IMR-90 (cell line): Measurements from ENCODE around the gene CA4. TPM values are rescaled to one million over a fixed set of nuclear protein-coding genes. Genes with fewer than 3 reads are reported as not detected.

Experiments
- ATAC-seq: fragments of 200-7000 bp; cut with Tn5 transposase; 2 replicates; pipeline ENCODE4 v1.9.1; 2020; ENCODE audit warnings: low read depth, mild to moderate bottlenecking, moderate library complexity
- BruUV-seq: library from RNA; stranded (reverse); fragments of 400-500 nt; replicated peaks from 2 replicates; lab custom pipeline; 2021; lab: Mats Ljungman, UMichigan
- CTCF ChIA-PET: fragments of 300-600 bp; formaldehyde crosslinking; extraction: SDS; loops from one replicate; lab custom pipeline; 2021; ENCODE audit warnings: antibody characterized with exemption; lab: Yijun Ruan, JAX
- POLR2A ChIA-PET: fragments of 300-600 bp; sonication (Branson Sonifier 250); formaldehyde crosslinking; loops from one replicate; lab custom pipeline; 2022; ENCODE audit warnings: antibody characterized with exemption; ENCODE audit not compliant: unreplicated experiment; lab: Charles Lee
- DNase-seq: peaks from one replicate; pipeline ENCODE4 v3.0.0; 2013
- H2AFZ ChIP-seq: replicated peaks from 2 replicates; pipeline ENCODE3; 2013; ENCODE audit warnings: low read length, mild to moderate bottlenecking; ENCODE audit not compliant: poor library complexity
- H2AK5ac ChIP-seq: 2 replicates; pipeline ENCODE4 v1.6.1; 2013; ENCODE audit warnings: low read depth, low read length, inconsistent platforms
- H2AK9ac ChIP-seq: replicated peaks from 2 replicates; pipeline ENCODE3; 2013; ENCODE audit warnings: mild to moderate bottlenecking, low read depth, low read length, moderate library complexity; ENCODE audit not compliant: poor library complexity
- H2BK120ac ChIP-seq: 2 replicates; pipeline ENCODE4 v1.6.1; 2013; ENCODE audit warnings: low read depth, low read length, inconsistent platforms
- H2BK15ac ChIP-seq: 3 replicates; pipeline ENCODE4 v1.6.1; 2013; ENCODE audit warnings: low read depth, low read length, inconsistent platforms
- H2BK20ac ChIP-seq: 2 replicates; pipeline ENCODE4 v1.6.1; 2013; ENCODE audit warnings: low read depth, mild to moderate bottlenecking, inconsistent platforms, low read length, moderate library complexity
- H2BK5ac ChIP-seq: 2 replicates; pipeline ENCODE4 v1.6.1; 2013; ENCODE audit warnings: mild to moderate bottlenecking, low read depth, low read length, inconsistent platforms; ENCODE audit not compliant: poor library complexity, severe bottlenecking
- H3K14ac ChIP-seq: replicated peaks from 2 replicates; pipeline ENCODE4 v1.6.1; 2013; ENCODE audit warnings: low read depth, low read length, inconsistent platforms
- H3K18ac ChIP-seq: 2 replicates; pipeline ENCODE4 v1.6.1; 2013; ENCODE audit warnings: low read depth, low read length, control low read depth
- H3K23ac ChIP-seq: 2 replicates; pipeline ENCODE4 v1.6.1; 2013; ENCODE audit warnings: low read depth, low read length, inconsistent platforms
- H3K27ac ChIP-seq: 2 replicates; pipeline ENCODE4 v1.5.1; 2013; ENCODE audit warnings: mild to moderate bottlenecking, control low read depth, low read length; ENCODE audit not compliant: insufficient read depth
- H3K27me3 ChIP-seq: 2 replicates; pipeline ENCODE4 v1.6.1; 2013; ENCODE audit warnings: low read length; ENCODE audit not compliant: control insufficient read depth, insufficient read depth
- H3K36me3 ChIP-seq: 2 replicates; pipeline ENCODE4 v1.6.1; 2013; ENCODE audit warnings: low read length, mixed read lengths; ENCODE audit not compliant: control insufficient read depth, insufficient read depth
- H3K4ac ChIP-seq: 2 replicates; pipeline ENCODE4 v1.6.1; 2013; ENCODE audit warnings: low read depth, low read length, inconsistent platforms
- H3K4me1 ChIP-seq: 2 replicates; pipeline ENCODE4 v1.6.1; 2013; ENCODE audit warnings: low read length, mixed read lengths; ENCODE audit not compliant: control insufficient read depth, insufficient read depth
- H3K4me2 ChIP-seq: 2 replicates; pipeline ENCODE4 v1.6.1; 2013; ENCODE audit warnings: low read depth, mild to moderate bottlenecking, control low read depth, low read length, moderate library complexity
- H3K4me3 ChIP-seq: 2 replicates; pipeline ENCODE4 v1.5.1; 2013; ENCODE audit warnings: low read depth, mild to moderate bottlenecking, control low read depth, low read length, moderate library complexity; ENCODE audit not compliant: insufficient read depth
- H3K56ac ChIP-seq: 2 replicates; pipeline ENCODE4 v1.6.1; 2013; ENCODE audit warnings: low read length, inconsistent platforms; ENCODE audit not compliant: insufficient read depth; ENCODE audit errors: extremely low read depth
- H3K79me1 ChIP-seq, 2 experiments: 2 replicates each; pipeline ENCODE4 v1.6.1; 2013; ENCODE audit warnings: low read length in 2 of 2, inconsistent platforms in 1 of 2, low read depth in 1 of 2
- H3K9ac ChIP-seq: 2 replicates; pipeline ENCODE4 v1.6.1; 2013; ENCODE audit warnings: low read depth, low read length, control low read depth
- H3K9me1 ChIP-seq: 2 replicates; pipeline ENCODE4 v1.6.1; 2013; ENCODE audit warnings: low read length, inconsistent platforms; ENCODE audit not compliant: insufficient read depth
- H3K9me3 ChIP-seq: 2 replicates; pipeline ENCODE4 v1.6.1; 2013; ENCODE audit warnings: low read length; ENCODE audit not compliant: control insufficient read depth, insufficient read depth
- H4K20me1 ChIP-seq: 2 replicates; pipeline ENCODE4 v1.6.1; 2013; ENCODE audit warnings: low read length, inconsistent platforms; ENCODE audit not compliant: insufficient read depth
- H4K5ac ChIP-seq: 2 replicates; pipeline ENCODE4 v1.6.1; 2013; ENCODE audit warnings: mild to moderate bottlenecking, low read depth, low read length, control low read depth
- H4K8ac ChIP-seq, 2 experiments: 2 replicates each; pipeline ENCODE4 v1.6.1; 2013; ENCODE audit warnings: low read depth in 2 of 2, low read length in 2 of 2, control low read depth in 1 of 2, inconsistent platforms in 1 of 2
- H4K91ac ChIP-seq: 2 replicates; pipeline ENCODE4 v1.6.1; 2013; ENCODE audit warnings: low read depth, low read length, inconsistent platforms; ENCODE audit not compliant: insufficient read depth
- BHLHE40 ChIP-seq: fragments of 150-350 bp; IDR thresholded peaks from 2 replicates; pipeline ENCODE4 v1.6.1; 2016; ENCODE audit warnings: mild to moderate bottlenecking, low read depth, low read length
- CEBPB ChIP-seq: IDR thresholded peaks from 2 replicates; pipeline ENCODE4 v1.6.1; 2012; ENCODE audit warnings: low read depth, low read length, improper control_type of control experiment
- CHD1 ChIP-seq: IDR thresholded peaks from 2 replicates; pipeline ENCODE4 v1.6.1; 2012; ENCODE audit warnings: low read depth, low read length, improper control_type of control experiment
- FOS ChIP-seq: fragments of 150-350 bp; IDR thresholded peaks from 2 replicates; pipeline ENCODE4 v1.6.1; 2016; ENCODE audit warnings: low read depth, low read length
- MAFK ChIP-seq: IDR thresholded peaks from 2 replicates; pipeline ENCODE4 v1.6.1; 2012; ENCODE audit warnings: low read depth, low read length, improper control_type of control experiment
- MAZ ChIP-seq: IDR thresholded peaks from 2 replicates; pipeline ENCODE4 v1.6.1; 2012; ENCODE audit warnings: low read depth, mild to moderate bottlenecking, low read length, improper control_type of control experiment, moderate library complexity, borderline replicate concordance
- MXI1 ChIP-seq: IDR thresholded peaks from 2 replicates; pipeline ENCODE4 v1.6.1; 2012; ENCODE audit warnings: low read depth, mild to moderate bottlenecking, low read length, moderate library complexity, borderline replicate concordance
- NFE2L2 ChIP-seq: fragments of 150-350 bp; IDR thresholded peaks from 2 replicates; pipeline ENCODE4 v1.6.1; 2016; ENCODE audit warnings: low read depth, mild to moderate bottlenecking, low read length
- POLR2A ChIP-seq: IDR thresholded peaks from 2 replicates; pipeline ENCODE4 v1.6.1; 2012; ENCODE audit warnings: mild to moderate bottlenecking, low read depth, low read length
- RAD21 ChIP-seq: IDR thresholded peaks from 2 replicates; pipeline ENCODE4 v1.6.1; 2012; ENCODE audit warnings: low read length, improper control_type of control experiment
- RCOR1 ChIP-seq: IDR thresholded peaks from 2 replicates; pipeline ENCODE4 v1.6.1; 2012; ENCODE audit warnings: mild to moderate bottlenecking, low read length, improper control_type of control experiment; ENCODE audit not compliant: insufficient replicate concordance
- RFX5 ChIP-seq: IDR thresholded peaks from 2 replicates; pipeline ENCODE4 v1.8.0; 2012; ENCODE audit warnings: low read depth, mild to moderate bottlenecking, low read length, moderate library complexity
- SMC3 ChIP-seq: fragments of 150-350 bp; IDR thresholded peaks from 2 replicates; pipeline ENCODE4 v1.6.1; 2016; ENCODE audit warnings: low read depth, mild to moderate bottlenecking, antibody characterized with exemption, low read length, moderate library complexity
- WGBS, 2 experiments: methylation state at CpG; one replicate each; pipeline versions ENCODE4 v1.1.5 to v1.1.7; 2013; ENCODE audit warnings: missing lambda C conversion rate in 2 of 2; ENCODE audit not compliant: insufficient read length in 1 of 2; ENCODE audit errors: extremely low coverage in 2 of 2; 5-methylcytosine and 5-hydroxymethylcytosine counted together
- dilution Hi-C: fragments of 300-500 bp; cut with HindIII; formaldehyde crosslinking; loops from one replicate; pipeline ENCODE4 v1.14.3; 2018; ENCODE audit warnings: low sequenced_read_pairs; ENCODE audit not compliant: unreplicated experiment
- in situ Hi-C: fragments of 300-500 bp; cut with MboI; formaldehyde crosslinking; loops from 3 replicates; pipeline ENCODE4 v1.14.3; 2019; ENCODE audit warnings: low sequenced_read_pairs, inconsistent platforms, mixed read lengths
- intact Hi-C: fragments of 100-400 bp; cut with micrococcal nuclease; formaldehyde crosslinking; loops from 2 replicates; pipeline ENCODE4 v1.10.0; 2022
- polyA plus RNA-seq, 3 experiments: library from polyadenylated mRNA; depleted of rRNA; stranded (reverse); fragments of >200 nt; gene quantifications; 2 replicates each; pipeline ENCODE4 v1.2.3, GENCODE V29; 2012; ENCODE audit warnings: low replicate concordance in 1 of 3
- total RNA-seq: library from RNA; depleted of rRNA; stranded (reverse); fragments of >200 nt; gene quantifications from 2 replicates; pipeline ENCODE4 v1.2.3, GENCODE V29; 2012
- TF ChIP-seq, protein P1 (sequence below): conservative IDR thresholded peaks from 2 replicates; pipeline ENCODE4 v1.5.1; 2012; ENCODE audit warnings: mild to moderate bottlenecking, low read depth, low read length, improper control_type of control experiment
- TF ChIP-seq, protein P2 (sequence below): fragments of 150-350 bp; IDR thresholded peaks from 2 replicates; pipeline ENCODE4 v1.6.1; 2017; ENCODE audit warnings: mild to moderate bottlenecking, antibody characterized with exemption, low read length, low read depth
- TF ChIP-seq, protein P3 (sequence below): fragments of 150-350 bp; IDR thresholded peaks from 2 replicates; pipeline ENCODE4 v1.6.1; 2016; ENCODE audit warnings: low read depth, mild to moderate bottlenecking, low read length, moderate library complexity, borderline replicate concordance

The CA4 gene
- total and polyA plus RNA-seq, 2 of the 4 experiments (the other 2 are of a cell fraction): not detected

DNA sequence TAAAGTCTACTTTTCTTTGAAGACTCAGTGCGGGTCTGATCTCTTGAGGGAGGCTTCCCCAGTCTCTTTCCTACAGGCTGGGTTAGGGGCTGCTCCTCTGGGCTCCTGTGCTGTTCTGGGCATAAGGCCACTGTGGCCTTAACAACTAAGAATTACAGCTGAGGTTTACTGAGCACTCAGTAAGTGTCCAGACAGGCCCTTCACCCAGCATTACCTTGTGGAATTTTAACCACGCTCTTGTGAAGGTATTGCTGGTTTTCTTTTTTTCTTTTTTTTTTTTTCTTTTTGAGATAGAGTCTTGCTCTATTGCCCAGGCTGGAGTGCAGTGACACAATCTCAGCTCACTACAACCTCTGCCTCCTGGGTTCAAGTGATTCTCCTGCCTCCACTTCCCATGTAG lies 3.6 kb upstream of the CA4 start:
- no peak overlapping the region for H2BK120ac ChIP-seq
- no peak overlapping the region for H3K56ac ChIP-seq
- in situ Hi-C loops (loop anchor here (25.0 kb wide), 2 partner anchors 266 to 491 kb away; partner anchors contain the start of gene CHCT1), intact Hi-C loops (loop anchor here (10.0 kb wide), 1 partner anchor 489 kb away; no protein-coding TSS in a partner anchor), dilution Hi-C loops (no loop called here)
- H3K18ac ChIP-seq: no peak overlapping the region
- H2BK20ac ChIP-seq: no peak overlapping the region
- no peak overlapping the region for H4K91ac ChIP-seq
- H3K9me3 ChIP-seq: no peaks in the 10 kb centered on the region
- peaks cover 11% of the 10 kb centered on the region for H3K4me1 ChIP-seq
- no peak overlapping the region for H3K14ac ChIP-seq
- no peak overlapping the region for H3K23ac ChIP-seq
- CTCF ChIA-PET: no interaction called here
- H3K4ac ChIP-seq: no peak overlapping the region
- H2BK5ac ChIP-seq: no peak overlapping the region
- no peak for ATAC-seq
- H3K4me2 ChIP-seq: no peak overlapping the region
- TF ChIP-seq CEBPB: no peak
- TF ChIP-seq RAD21: no peak
- TF ChIP-seq MXI1: no peak
- no peak for TF ChIP-seq BHLHE40
- no peak for TF ChIP-seq RFX5
- no peak for TF ChIP-seq SMC3
- TF ChIP-seq, protein P1, sequence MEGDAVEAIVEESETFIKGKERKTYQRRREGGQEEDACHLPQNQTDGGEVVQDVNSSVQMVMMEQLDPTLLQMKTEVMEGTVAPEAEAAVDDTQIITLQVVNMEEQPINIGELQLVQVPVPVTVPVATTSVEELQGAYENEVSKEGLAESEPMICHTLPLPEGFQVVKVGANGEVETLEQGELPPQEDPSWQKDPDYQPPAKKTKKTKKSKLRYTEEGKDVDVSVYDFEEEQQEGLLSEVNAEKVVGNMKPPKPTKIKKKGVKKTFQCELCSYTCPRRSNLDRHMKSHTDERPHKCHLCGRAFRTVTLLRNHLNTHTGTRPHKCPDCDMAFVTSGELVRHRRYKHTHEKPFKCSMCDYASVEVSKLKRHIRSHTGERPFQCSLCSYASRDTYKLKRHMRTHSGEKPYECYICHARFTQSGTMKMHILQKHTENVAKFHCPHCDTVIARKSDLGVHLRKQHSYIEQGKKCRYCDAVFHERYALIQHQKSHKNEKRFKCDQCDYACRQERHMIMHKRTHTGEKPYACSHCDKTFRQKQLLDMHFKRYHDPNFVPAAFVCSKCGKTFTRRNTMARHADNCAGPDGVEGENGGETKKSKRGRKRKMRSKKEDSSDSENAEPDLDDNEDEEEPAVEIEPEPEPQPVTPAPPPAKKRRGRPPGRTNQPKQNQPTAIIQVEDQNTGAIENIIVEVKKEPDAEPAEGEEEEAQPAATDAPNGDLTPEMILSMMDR: no peak
- no peak for TF ChIP-seq RCOR1
- TF ChIP-seq MAZ: no peak
- TF ChIP-seq CHD1: no peak
- TF ChIP-seq, protein P2, sequence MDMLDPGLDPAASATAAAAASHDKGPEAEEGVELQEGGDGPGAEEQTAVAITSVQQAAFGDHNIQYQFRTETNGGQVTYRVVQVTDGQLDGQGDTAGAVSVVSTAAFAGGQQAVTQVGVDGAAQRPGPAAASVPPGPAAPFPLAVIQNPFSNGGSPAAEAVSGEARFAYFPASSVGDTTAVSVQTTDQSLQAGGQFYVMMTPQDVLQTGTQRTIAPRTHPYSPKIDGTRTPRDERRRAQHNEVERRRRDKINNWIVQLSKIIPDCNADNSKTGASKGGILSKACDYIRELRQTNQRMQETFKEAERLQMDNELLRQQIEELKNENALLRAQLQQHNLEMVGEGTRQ: no peak
- TF ChIP-seq, protein P3, sequence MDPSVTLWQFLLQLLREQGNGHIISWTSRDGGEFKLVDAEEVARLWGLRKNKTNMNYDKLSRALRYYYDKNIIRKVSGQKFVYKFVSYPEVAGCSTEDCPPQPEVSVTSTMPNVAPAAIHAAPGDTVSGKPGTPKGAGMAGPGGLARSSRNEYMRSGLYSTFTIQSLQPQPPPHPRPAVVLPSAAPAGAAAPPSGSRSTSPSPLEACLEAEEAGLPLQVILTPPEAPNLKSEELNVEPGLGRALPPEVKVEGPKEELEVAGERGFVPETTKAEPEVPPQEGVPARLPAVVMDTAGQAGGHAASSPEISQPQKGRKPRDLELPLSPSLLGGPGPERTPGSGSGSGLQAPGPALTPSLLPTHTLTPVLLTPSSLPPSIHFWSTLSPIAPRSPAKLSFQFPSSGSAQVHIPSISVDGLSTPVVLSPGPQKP: no peak
- TF ChIP-seq POLR2A: no peak
- TF ChIP-seq FOS: no peak
- no peak for TF ChIP-seq MAFK
- TF ChIP-seq NFE2L2: no peak
- DNase-seq: no peak
- no TSS peak for BruUV-seq
- no peak overlapping the region for H3K9ac ChIP-seq
- no peak overlapping the region for H2BK15ac ChIP-seq
- no peak overlapping the region for H3K27ac ChIP-seq
- H2AK9ac ChIP-seq: no peak overlapping the region
- no peak overlapping the region for H2AFZ ChIP-seq
- H3K27me3 ChIP-seq: peaks cover 71% of the 10 kb centered on the region
- H4K20me1 ChIP-seq: no peaks in the 10 kb centered on the region
- H3K36me3 ChIP-seq: no peaks in the 10 kb centered on the region
- no peak overlapping the region for H4K5ac ChIP-seq
- WGBS, 2 experiments: no CpG with 5 or more reads among the region's 2 CpGs
- POLR2A ChIA-PET: no interaction called here
- no peak overlapping the region for H2AK5ac ChIP-seq
- H4K8ac ChIP-seq: no peak overlapping the region
- H3K9me1 ChIP-seq: no peaks in the 10 kb centered on the region; the same call in 1 of the 2 replicates
- no peak overlapping the region for H3K4me3 ChIP-seq
- no peaks in the 10 kb centered on the region for H3K79me1 ChIP-seq
